ENCODE measurements around the gene TMC6. TPM values are rescaled to one million over a fixed set of nuclear protein-coding genes. Genes with fewer than 3 reads are reported as not detected.
A peak's percentile ranks its signal among the peaks of the same experiment; 100 is the strongest.
"Not testable (repeated sequence)": the region's sequence is repeated elsewhere in the genome, so short reads cannot be mapped to it uniquely, and the experiment has no call there.

TMC6 gene
- total RNA-seq, 1 donor from 2014 or later: 95.0 TPM

- intact Hi-C loops (cut with DNase I): no loop called here
- DNase-seq (ENCODE audit: low spot score) (no peak), ATAC-seq (no peak)
These were observed 25.2 kb downstream of the TMC6 start for GRCh38 chr17:78103311-78103710.

DNA sequence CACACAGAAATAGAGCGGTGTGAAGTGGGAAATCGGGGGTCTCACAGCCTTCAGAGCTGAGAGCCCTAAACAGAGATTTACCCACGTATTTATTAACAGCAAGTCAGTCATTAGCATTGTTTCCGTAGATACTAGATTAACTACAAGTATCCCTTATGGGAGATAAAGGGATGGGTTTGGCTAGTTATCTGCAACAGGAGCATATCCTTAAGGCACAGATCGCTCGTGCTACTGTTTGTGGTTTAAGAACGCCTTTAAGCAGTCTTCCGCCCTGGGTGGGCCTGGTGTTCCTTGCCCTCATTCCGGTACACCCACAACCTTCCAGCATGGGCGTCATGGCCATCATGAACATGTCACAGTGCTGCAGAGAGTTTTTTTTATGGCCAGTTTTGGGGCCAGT is 27.0 kb downstream of the TMC6 start:
- DNase-seq (ENCODE audit: low spot score) (no peak), ATAC-seq (no peak)
- intact Hi-C loops (cut with DNase I): no loop called here

- no peak for ATAC-seq
These were observed 27.4 kb downstream of the TMC6 start for GRCh38 chr17:78101112-78101511.

GRCh38 chr17:78096093-78096492 is 32.5 kb downstream of the TMC6 start:
- intact Hi-C loops (cut with DNase I): no loop called here
- no peak for ATAC-seq
- no peak for DNase-seq (ENCODE audit: low spot score)

More at GRCh38 chr17:78101112-78101511, 27.4 kb downstream of the TMC6 start:
- intact Hi-C loops (cut with DNase I): no loop called here
- DNase-seq (ENCODE audit: low spot score): no peak

- ATAC-seq (no peak), DNase-seq (ENCODE audit: low spot score) (no peak)
- intact Hi-C loops (cut with DNase I): no loop called here
These were observed 33.5 kb downstream of the TMC6 start for GRCh38 chr17:78095035-78095434.

- DNase-seq (ENCODE audit: low spot score) (peak; percentile 36), ATAC-seq (no peak)
- intact Hi-C loops (cut with DNase I): no loop called here
These were observed 35.7 kb downstream of the TMC6 start for GRCh38 chr17:78092794-78093324.

GRCh38 chr17:78089576-78090281 is 38.8 kb downstream of the TMC6 start:
- no peak for DNase-seq (ENCODE audit: low spot score)
- intact Hi-C loops (cut with DNase I): no loop called here
- ATAC-seq: peak; percentile 39

DNA sequence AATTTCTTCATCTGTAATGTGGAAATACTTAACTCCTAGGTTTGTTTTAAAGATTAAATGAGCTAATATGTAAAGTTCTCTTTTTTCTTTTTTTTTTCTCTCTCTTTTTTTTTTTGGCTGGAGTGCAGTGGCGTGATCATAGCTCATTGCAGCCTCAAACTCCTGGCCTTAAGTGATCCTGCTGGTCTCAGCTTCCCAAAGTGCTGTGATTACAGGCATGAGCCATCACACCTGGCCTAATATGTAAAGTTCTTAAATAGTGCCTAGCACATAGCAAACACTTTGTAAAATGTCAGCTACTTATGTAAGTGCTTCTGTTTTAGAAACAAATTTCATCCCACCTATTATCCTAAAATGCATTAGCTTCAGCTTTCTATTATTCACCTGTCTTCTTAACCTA is 40.0 kb downstream of the TMC6 start:
- ATAC-seq: no peak
- intact Hi-C loops (cut with DNase I): no loop called here
- no peak for DNase-seq (ENCODE audit: low spot score)

DNA sequence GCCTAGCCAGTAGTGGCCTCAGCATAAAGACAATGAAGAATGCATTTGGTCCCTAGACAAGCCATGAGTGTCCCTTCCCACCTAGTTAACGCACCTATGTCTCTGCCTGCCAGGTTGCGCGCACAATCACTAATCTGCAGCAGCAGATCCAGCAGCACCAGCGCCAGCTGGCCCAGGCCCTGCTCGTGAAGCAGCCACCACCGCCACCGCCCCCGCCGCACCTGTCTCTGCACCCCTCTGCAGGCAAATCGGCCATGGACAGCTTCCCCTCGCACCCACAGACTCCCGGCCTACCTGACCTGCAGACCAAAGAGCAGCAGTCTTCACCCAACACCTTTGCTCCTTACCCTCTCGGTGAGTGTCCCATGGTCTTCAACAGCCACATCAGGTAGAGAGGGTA is 41.8 kb downstream of the TMC6 start:
- ATAC-seq: no peak
- intact Hi-C loops (cut with DNase I): no loop called here
- DNase-seq (ENCODE audit: low spot score): no peak

DNA sequence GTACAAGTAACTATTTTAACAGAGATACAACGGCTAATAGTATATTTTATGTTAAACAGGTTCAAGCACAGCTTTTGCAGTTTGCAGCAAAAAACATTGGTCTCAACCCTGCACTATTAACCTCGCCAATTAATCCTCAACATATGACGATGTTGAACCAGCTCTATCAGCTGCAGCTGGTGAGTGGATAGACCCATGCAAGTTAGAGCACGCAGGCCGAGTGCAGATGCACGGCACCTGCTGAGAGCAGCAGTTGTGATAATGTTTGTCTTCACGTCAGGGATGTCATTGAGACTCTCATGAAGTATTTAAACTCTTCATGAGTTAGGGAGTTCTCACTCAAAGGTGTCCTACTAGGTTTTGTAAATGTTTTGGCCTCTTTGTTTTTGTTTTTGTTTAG is 45.6 kb downstream of the TMC6 start:
- intact Hi-C loops (cut with DNase I): no loop called here
- no peak for DNase-seq (ENCODE audit: low spot score)
- ATAC-seq: no peak

DNA sequence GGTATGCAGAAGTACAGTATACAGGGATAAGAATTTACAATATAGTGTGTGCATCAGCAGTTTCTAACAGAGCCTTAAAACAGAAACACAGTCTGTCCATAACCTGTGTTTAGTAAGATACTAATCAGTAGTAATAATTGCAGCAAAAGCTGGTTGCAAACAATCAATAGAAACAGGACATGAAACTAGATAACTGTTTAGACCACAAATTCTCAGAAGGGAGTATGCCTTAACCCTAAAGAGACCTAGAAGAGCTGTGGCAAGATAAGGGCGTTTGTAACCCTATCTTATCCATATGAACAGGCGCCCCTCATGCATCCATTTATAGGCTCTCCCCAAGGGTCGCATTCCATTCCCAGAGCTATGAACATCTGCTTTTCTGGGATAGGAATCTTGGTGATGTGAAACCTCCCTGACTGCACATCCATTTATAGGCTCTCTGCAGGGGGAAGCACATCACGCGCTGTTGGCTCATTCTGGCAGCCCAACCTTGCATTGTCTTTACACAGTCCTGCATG is 46.1 kb downstream of the TMC6 start:
- intact Hi-C loops (cut with DNase I); DNase-seq (ENCODE audit: low spot score); ATAC-seq: not testable (repeated sequence)

GRCh38 chr17:78081551-78081950 is 47.0 kb downstream of the TMC6 start:
- ATAC-seq: no peak
- no peak for DNase-seq (ENCODE audit: low spot score)
- intact Hi-C loops (cut with DNase I): no loop called here

DNA sequence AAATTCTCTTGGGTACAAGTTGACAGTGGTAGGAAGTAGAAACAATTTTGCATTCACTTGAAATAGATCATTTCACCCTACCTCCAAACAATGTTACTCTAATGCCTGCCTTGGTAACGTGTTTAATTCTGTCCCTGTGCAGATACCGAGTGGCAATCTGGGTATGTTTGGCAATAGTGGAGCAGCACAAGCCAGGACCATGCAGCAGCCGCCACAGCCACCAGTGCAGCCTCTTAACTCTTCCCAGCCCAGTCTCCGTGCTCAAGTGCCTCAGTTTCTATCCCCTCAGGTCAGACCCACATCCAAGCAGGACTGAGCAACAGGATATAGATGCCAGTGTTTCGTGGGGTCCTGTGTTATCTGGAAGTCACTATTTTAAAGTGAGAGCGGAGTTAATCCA is 49.3 kb downstream of the TMC6 start:
- intact Hi-C loops (cut with DNase I): no loop called here
- ATAC-seq (no peak), DNase-seq (ENCODE audit: low spot score) (no peak)

DNA sequence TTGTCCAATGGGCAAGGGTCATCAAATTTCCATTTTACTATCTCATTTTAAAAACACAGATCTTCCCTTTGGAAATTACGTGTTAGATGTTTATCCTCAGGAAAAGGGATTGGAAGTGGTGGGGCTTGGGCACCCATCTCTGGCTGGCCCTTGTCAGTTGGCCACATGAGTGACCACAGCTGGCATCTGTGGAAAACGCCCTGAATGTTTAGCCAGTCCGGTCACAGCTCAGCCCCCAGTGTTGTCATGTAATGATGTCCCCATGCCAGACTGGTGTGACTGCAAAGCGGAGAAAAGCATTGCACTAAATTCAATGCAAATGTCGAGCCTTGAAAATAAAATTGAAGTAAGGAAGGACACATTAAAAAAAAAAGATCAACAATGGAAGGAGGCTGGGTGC is 53.0 kb downstream of the TMC6 start:
- no peak for DNase-seq (ENCODE audit: low spot score)
- no peak for ATAC-seq
- intact Hi-C loops (cut with DNase I): no loop called here

- ATAC-seq (no peak), DNase-seq (ENCODE audit: low spot score) (no peak)
- intact Hi-C loops (cut with DNase I): no loop called here
These were observed 53.5 kb downstream of the TMC6 start for GRCh38 chr17:78075011-78075410.

- ATAC-seq (no peak), DNase-seq (ENCODE audit: low spot score) (no peak)
- intact Hi-C loops (cut with DNase I): no loop called here
These were observed 55.6 kb downstream of the TMC6 start for GRCh38 chr17:78072961-78073360.

GRCh38 chr17:78069695-78070094 is 58.9 kb downstream of the TMC6 start:
- intact Hi-C loops (cut with DNase I): no loop called here
- DNase-seq (ENCODE audit: low spot score): no peak
- no peak for ATAC-seq

DNA sequence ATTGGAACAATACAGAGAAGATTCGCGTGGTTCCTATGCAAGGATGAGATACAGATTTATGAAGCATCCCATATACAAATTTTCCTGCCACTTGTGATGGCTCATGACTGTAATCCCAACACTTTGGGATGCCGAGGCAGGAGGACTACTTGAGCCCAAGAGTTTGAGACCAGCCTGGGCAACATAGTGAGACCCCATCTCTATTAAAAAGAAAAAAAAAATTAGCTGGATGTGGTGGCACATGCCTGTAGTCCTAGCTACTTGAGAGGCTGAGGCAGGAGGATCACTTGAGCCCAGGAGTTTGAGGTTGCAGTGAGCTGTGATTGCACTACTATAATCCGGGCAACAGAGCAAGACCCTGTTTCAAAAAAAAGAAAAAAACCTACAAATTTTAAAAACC is 61.6 kb downstream of the TMC6 start:
- ATAC-seq; intact Hi-C loops (cut with DNase I); DNase-seq (ENCODE audit: low spot score): not testable (repeated sequence)

GRCh38 chr17:78064708-78065107 is 63.8 kb downstream of the TMC6 start:
- intact Hi-C loops (cut with DNase I): no loop called here
- ATAC-seq (no peak), DNase-seq (ENCODE audit: low spot score) (no peak)

DNA sequence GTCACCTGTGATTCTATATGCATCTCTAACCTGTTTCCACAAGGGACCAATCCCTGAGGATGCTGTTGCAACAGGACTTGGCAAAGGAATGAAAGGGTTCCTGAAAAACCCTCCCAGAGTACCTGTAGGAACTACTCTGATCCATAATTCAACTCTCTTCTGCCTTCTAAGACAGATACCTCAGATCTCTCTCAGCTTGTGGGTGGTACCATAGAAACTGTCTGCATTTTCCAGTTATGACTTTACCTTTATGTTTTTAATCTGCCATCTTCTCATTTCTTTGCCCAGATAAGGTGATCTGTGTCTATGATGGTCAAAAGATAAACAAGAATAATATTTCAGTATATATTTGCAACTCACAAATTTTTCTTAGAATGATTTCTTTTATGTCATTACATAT is 65.1 kb downstream of the TMC6 start:
- DNase-seq (ENCODE audit: low spot score) (no peak), ATAC-seq (no peak)
- intact Hi-C loops (cut with DNase I): no loop called here

DNA sequence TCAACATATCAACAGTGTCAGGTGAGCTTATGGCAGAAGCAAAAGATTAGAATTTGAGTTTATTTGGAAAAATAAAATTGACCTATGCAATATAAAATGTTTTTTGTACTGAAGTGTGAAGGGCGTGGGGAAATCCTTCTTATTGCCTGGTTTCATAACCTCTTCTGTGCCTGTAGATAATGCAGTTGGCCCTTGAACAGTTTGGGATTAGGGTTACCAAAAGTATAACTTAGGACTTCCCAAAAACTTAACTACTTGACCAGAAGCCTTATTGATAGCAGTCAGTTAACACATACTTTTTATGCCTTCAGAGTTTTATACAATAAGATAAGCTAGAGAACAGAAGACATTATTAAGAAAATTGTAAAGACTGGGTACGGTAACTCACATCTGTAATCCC is 66.0 kb downstream of the TMC6 start:
- no peak for DNase-seq (ENCODE audit: low spot score)
- no peak for ATAC-seq
- intact Hi-C loops (cut with DNase I): no loop called here

All from sciatic nerve (tissue), 2 donors.